K562 (cell line): ENCODE results near the gene RNF112. TPM values are rescaled to one million over a fixed set of nuclear protein-coding genes. Genes with fewer than 3 reads are reported as not detected.

ENCODE experiments used
- ATAC-seq: fragments of 200-7000 bp; cut with Tn5 transposase; 3 replicates; pipeline ENCODE4 v1.9.1; 2020; ENCODE audit warnings: moderate library complexity
- BruUV-seq: library from RNA; stranded (reverse); fragments of 400-500 nt; replicated peaks from 2 replicates; lab custom pipeline; 2021; lab: Mats Ljungman, UMichigan
- CTCF ChIA-PET: fragments of 300-600 bp; formaldehyde crosslinking; extraction: SDS; loops from one replicate; lab custom pipeline; 2021; ENCODE audit warnings: low intra/inter-chr PET ratio; lab: Yijun Ruan, JAX
- POLR2A ChIA-PET: fragments of 300-600, 350-650 bp; sonication (Branson Sonifier 250); formaldehyde crosslinking; extraction: SDS; loops from one replicate; lab custom pipeline; 2021; ENCODE audit warnings: antibody characterized with exemption, inconsistent platforms; lab: Yijun Ruan, JAX
- DNase-seq, 4 experiments: peaks; one replicate each; pipeline versions ENCODE4 v3.0.0 to v3.0.0-alpha.2; 2011 to 2018; ENCODE audit warnings: low spot score in 3 of 4, mixed read lengths in 3 of 4; ENCODE audit errors: extremely low read depth in 1 of 4
- FAIRE-seq: peaks from 2 replicates; lab custom pipeline; 2011; peaks lifted over from hg19 to GRCh38; lab: Jason Lieb, UNC
- H2AFZ ChIP-seq: 2 replicates; pipeline ENCODE4 v1.6.0; 2011; ENCODE audit warnings: low read depth, low read length, control low read depth, inconsistent platforms
- H3K27ac ChIP-seq: fragments of 200-600 bp; 3 replicates; pipeline ENCODE4 v1.8.0; 2011; ENCODE audit warnings: low read depth, mild to moderate bottlenecking, control low read depth, inconsistent platforms, low read length, moderate library complexity, mixed read lengths; ENCODE audit errors: extremely low read depth
- H3K27me3 ChIP-seq, 2 experiments: fragments of 300-600 bp in 1 of 2; 2 replicates in 1 of 2; 3 replicates in 1 of 2; pipeline versions ENCODE4 v1.6.0 to v1.8.0; 2011; ENCODE audit warnings: inconsistent platforms in 2 of 2, low read length in 2 of 2, mild to moderate bottlenecking in 1 of 2, mixed read lengths in 1 of 2, moderate library complexity in 1 of 2; ENCODE audit not compliant: control insufficient read depth in 2 of 2, insufficient read depth in 2 of 2
- H3K36me3 ChIP-seq: fragments of 300-600 bp; 3 replicates; pipeline ENCODE4 v1.8.0; 2011; ENCODE audit warnings: mild to moderate bottlenecking, low read length, inconsistent platforms; ENCODE audit not compliant: control insufficient read depth, insufficient read depth
- H3K4me1 ChIP-seq, 2 experiments: fragments of 200-600 bp in 1 of 2; replicated peaks in 1 of 2; 2 replicates in 1 of 2; 3 replicates in 1 of 2; pipeline versions ENCODE4 v1.5.1 to v1.8.0; 2011; ENCODE audit warnings: inconsistent platforms in 2 of 2, low read length in 2 of 2, mild to moderate bottlenecking in 1 of 2, mixed read lengths in 1 of 2, moderate library complexity in 1 of 2; ENCODE audit not compliant: control insufficient read depth in 2 of 2, insufficient read depth in 2 of 2
- H3K4me2 ChIP-seq: 2 replicates; pipeline ENCODE4 v1.6.1; 2011; ENCODE audit warnings: low read length, control low read depth, inconsistent platforms, mixed read lengths; ENCODE audit not compliant: insufficient read depth
- H3K4me3 ChIP-seq: fragments of 200-600 bp; sonication (generic), shearing (Covaris generic); 2 replicates; pipeline ENCODE4 v1.5.1; 2016; ENCODE audit warnings: control low read depth, inconsistent platforms
- H3K79me2 ChIP-seq: fragments of 200-600 bp; 3 replicates; pipeline ENCODE4 v1.8.0; 2011; ENCODE audit warnings: low read length, inconsistent platforms; ENCODE audit not compliant: control insufficient read depth, insufficient read depth
- H3K9ac ChIP-seq, 2 experiments: 2 replicates each; pipeline versions ENCODE4 v1.6.0 to v1.6.1; 2011; ENCODE audit warnings: low read depth in 2 of 2, low read length in 2 of 2, control low read depth in 1 of 2, inconsistent platforms in 1 of 2, mild to moderate bottlenecking in 1 of 2, mixed read lengths in 1 of 2; ENCODE audit not compliant: insufficient read depth in 1 of 2
- H3K9me1 ChIP-seq: one replicate; pipeline ENCODE4 v1.6.0; 2011; ENCODE audit warnings: inconsistent platforms, mild to moderate bottlenecking, low read length, moderate library complexity; ENCODE audit not compliant: control insufficient read depth, insufficient read depth
- H3K9me3 ChIP-seq: replicated peaks from 2 replicates; pipeline ENCODE4 v1.5.1; 2011; ENCODE audit warnings: low read depth, low read length, inconsistent platforms; ENCODE audit not compliant: control insufficient read depth, insufficient read depth
- H4K20me1 ChIP-seq: replicated peaks from 2 replicates; pipeline ENCODE4 v1.6.1; 2011; ENCODE audit warnings: low read length, inconsistent platforms, mixed read lengths; ENCODE audit not compliant: control insufficient read depth, insufficient read depth
- KDM5B ChIP-seq: fragments of 200-600 bp; sonication (generic); IDR thresholded peaks from 2 replicates; pipeline ENCODE4 v1.6.1; 2012; ENCODE audit warnings: low read depth, mild to moderate bottlenecking, moderate library complexity, low read length, control low read depth, inconsistent platforms; ENCODE audit not compliant: insufficient replicate concordance
- LCOR ChIP-seq: sonication (generic); formaldehyde crosslinking; IDR thresholded peaks from 2 replicates; pipeline ENCODE4 v1.8.0; 2022; ENCODE audit warnings: mild to moderate bottlenecking, missing genetic modification reagents
- PCBP1 ChIP-seq: fragments of 200-400 bp; formaldehyde crosslinking; IDR thresholded peaks from 2 replicates; pipeline ENCODE4 v1.6.1; 2018; ENCODE audit warnings: mild to moderate bottlenecking, low read depth, low read length; ENCODE audit not compliant: poor library complexity, severe bottlenecking
- PURB ChIP-seq: sonication (generic); formaldehyde crosslinking; IDR thresholded peaks from 2 replicates; pipeline ENCODE4 v1.9.0; 2021; ENCODE audit warnings: low read depth, mild to moderate bottlenecking, missing genetic modification reagents
- ZNF324 ChIP-seq: fragments of 250-450 bp; sonication (Bioruptor Pico); IDR thresholded peaks from 2 replicates; pipeline ENCODE4 v1.4.0; 2020; ENCODE audit warnings: mild to moderate bottlenecking
- ZNF408 ChIP-seq: fragments of 250-450 bp; sonication (Bioruptor Pico); IDR thresholded peaks from 2 replicates; pipeline ENCODE4 v1.4.0; 2020; ENCODE audit warnings: low read depth, mild to moderate bottlenecking, moderate library complexity
- WGBS: fragments of 100-300 bp; shearing (Covaris generic); methylation state at CpG from one replicate; pipeline ENCODE4 v1.1.6; 2016; ENCODE audit warnings: low coverage, mixed read lengths; ENCODE audit not compliant: insufficient coverage; ENCODE audit errors: missing lambda C conversion rate; 5-methylcytosine and 5-hydroxymethylcytosine counted together
- in situ Hi-C: fragments of 300-500 bp; cut with MboI; formaldehyde crosslinking; loops from 4 replicates; pipeline ENCODE4 v1.15.0; 2018; ENCODE audit warnings: inconsistent platforms, mixed read lengths
- intact Hi-C: fragments of 100-400 bp; cut with micrococcal nuclease; formaldehyde crosslinking; loops from 2 replicates; pipeline ENCODE4 v1.14.2; 2022
- polyA plus RNA-seq, 8 experiments: library from polyadenylated mRNA; depleted of rRNA in 4 of 8; stranded (reverse) in 5 of 8; unstranded in 3 of 8; fragments of >200 nt; fragmentation: Nextera tagmentation in 2 of 8; fragmentation: Illumina TruSeq in 1 of 8; extraction: Ambion mirVana in 2 of 8; extraction: Trizol in 1 of 8; gene quantifications; 2 replicates each; pipeline versions ENCODE4 v1.2.1 to v1.2.3, GENCODE V29; 2011 to 2014; ENCODE audit warnings: inconsistent platforms in 1 of 8, missing spikeins in 1 of 8
- total RNA-seq, 7 experiments: library from RNA; depleted of rRNA in 6 of 7; stranded (reverse); fragments of >200 nt in 6 of 7; fragmentation: Illumina TruSeq in 2 of 7; extraction: Trizol in 2 of 7; gene quantifications; 2 replicates each; pipeline versions ENCODE4 v1.2.1 to v1.2.3, GENCODE V29; 2011 to 2021; ENCODE audit warnings: low replicate concordance in 1 of 7
- TF ChIP-seq, protein P1 (sequence below), 2 experiments: fragments of 450-650 bp; formaldehyde crosslinking in 1 of 2; IDR thresholded peaks; 2 replicates each; pipeline versions ENCODE4 v1.4.0 to v1.6.1; 2014 to 2020; ENCODE audit warnings: mild to moderate bottlenecking in 2 of 2, borderline replicate concordance in 1 of 2, low read depth in 1 of 2

RNF112 gene
- total and polyA plus RNA-seq, 9 of the 15 experiments (the other 6 are each of a cell fraction or from before 2014, with no cell fraction given), result 0.05 TPM; not detected in 8

DNA sequence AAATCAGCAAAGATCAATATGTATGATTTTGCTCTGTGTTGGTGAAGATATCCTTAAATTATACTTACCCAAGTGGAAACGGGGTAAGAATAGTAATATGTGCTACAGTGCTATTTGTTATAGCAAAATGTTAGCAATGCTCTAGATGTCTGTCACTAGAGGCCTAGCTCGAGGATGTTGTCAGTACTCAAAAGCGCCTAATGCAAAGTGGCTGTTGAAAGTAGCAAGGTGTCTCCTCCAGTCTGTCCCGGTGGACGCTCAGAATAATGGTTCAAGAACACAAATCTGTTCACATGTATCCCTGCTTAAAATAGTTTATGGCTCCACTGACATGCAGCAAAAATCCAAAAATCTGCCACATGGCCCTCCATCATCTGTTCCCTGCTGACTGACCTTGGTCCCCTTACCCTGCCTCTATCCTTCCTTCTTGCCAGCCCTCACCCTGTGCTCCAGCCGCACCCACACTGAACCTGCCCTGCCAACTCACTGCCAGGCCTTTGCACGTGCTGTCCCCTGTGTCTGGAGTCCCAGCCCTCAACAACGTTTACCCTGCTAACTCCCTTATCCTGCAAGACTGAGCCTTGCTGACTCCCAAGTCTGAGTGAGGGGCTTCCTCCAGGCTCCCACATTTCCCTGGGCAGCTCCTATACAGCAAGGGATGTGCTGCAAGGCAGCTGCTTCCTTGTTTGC, 9.6 kb upstream of the RNF112 start:
- TF ChIP-seq PCBP1 (no peak), PURB (CRISPR knock-in tag) (no peak), LCOR (CRISPR knock-in tag) (no peak), ZNF324 (CRISPR knock-in tag) (no peak), KDM5B (no peak)
- no peak overlapping the region for H3K9ac ChIP-seq
- WGBS, result 3% methylated on average over 7 of the region's 8 CpGs
- ATAC-seq (no peak), DNase-seq (no peak), FAIRE-seq (no peak)
- H3K4me2 ChIP-seq, result no peak overlapping the region
- H3K9me1 ChIP-seq, result no peaks in the 10 kb centered on the region
- ChIA-PET POLR2A (no interaction called here), CTCF (no interaction called here)
- no peaks in the 10 kb centered on the region for H3K79me2 ChIP-seq
- in situ Hi-C loops (no loop called here), intact Hi-C loops (no loop called here)
- BruUV-seq, result no TSS peak
- no peaks in the 10 kb centered on the region for H3K9me3 ChIP-seq
- peaks cover 0 to 15% of the 10 kb centered on the region in 2 experiments; a peak in 1 of 5 replicates for H3K27me3 ChIP-seq
- H4K20me1 ChIP-seq, result no peaks in the 10 kb centered on the region
- no peak overlapping the region for H2AFZ ChIP-seq
- H3K27ac ChIP-seq, result no peak overlapping the region
- no peaks in the 10 kb centered on the region; a peak in 1 of 5 replicates for H3K4me1 ChIP-seq
- H3K4me3 ChIP-seq, result no peak overlapping the region
- H3K36me3 ChIP-seq, result no peaks in the 10 kb centered on the region

DNA sequence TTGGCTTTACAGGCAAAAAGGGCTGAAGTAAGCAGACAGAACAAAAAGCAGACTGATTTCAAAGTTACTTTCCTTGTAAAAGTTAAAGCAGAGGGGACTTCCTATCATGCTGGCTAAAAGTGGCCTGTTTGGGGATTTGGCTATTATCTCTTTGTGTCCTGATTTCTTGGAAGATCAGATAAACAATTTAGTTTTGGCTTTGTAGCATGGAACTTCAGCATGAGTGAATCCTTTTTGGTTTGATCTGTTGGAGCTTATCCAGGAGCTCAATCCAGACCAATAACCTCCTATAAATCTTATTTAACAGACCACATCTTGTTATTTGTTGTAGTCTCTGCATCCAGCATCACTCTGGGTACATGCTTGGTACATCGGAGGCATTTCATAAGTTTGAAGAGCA, 8.9 kb upstream of the RNF112 start:
- DNase-seq (no peak), ATAC-seq (no peak), FAIRE-seq (no peak)
- no peaks in the 10 kb centered on the region for H3K9me1 ChIP-seq
- H3K4me2 ChIP-seq, result no peak overlapping the region
- H3K9ac ChIP-seq, result no peak overlapping the region
- no peaks in the 10 kb centered on the region for H3K36me3 ChIP-seq
- intact Hi-C loops (no loop called here), in situ Hi-C loops (no loop called here)
- no peaks in the 10 kb centered on the region; a peak in 1 of 5 replicates for H3K4me1 ChIP-seq
- H3K9me3 ChIP-seq, result no peaks in the 10 kb centered on the region
- H4K20me1 ChIP-seq, result no peaks in the 10 kb centered on the region
- WGBS, result 0% methylated on average over 1 of the region's 1 CpG
- peaks cover 0 to 15% of the 10 kb centered on the region in 2 experiments; a peak in 1 of 5 replicates for H3K27me3 ChIP-seq
- no TSS peak for BruUV-seq
- no peaks in the 10 kb centered on the region for H3K79me2 ChIP-seq
- ChIA-PET CTCF (no interaction called here), POLR2A (no interaction called here)
- no peak overlapping the region for H3K4me3 ChIP-seq
- no peak overlapping the region for H3K27ac ChIP-seq
- H2AFZ ChIP-seq, result no peak overlapping the region
- TF ChIP-seq, protein P1, sequence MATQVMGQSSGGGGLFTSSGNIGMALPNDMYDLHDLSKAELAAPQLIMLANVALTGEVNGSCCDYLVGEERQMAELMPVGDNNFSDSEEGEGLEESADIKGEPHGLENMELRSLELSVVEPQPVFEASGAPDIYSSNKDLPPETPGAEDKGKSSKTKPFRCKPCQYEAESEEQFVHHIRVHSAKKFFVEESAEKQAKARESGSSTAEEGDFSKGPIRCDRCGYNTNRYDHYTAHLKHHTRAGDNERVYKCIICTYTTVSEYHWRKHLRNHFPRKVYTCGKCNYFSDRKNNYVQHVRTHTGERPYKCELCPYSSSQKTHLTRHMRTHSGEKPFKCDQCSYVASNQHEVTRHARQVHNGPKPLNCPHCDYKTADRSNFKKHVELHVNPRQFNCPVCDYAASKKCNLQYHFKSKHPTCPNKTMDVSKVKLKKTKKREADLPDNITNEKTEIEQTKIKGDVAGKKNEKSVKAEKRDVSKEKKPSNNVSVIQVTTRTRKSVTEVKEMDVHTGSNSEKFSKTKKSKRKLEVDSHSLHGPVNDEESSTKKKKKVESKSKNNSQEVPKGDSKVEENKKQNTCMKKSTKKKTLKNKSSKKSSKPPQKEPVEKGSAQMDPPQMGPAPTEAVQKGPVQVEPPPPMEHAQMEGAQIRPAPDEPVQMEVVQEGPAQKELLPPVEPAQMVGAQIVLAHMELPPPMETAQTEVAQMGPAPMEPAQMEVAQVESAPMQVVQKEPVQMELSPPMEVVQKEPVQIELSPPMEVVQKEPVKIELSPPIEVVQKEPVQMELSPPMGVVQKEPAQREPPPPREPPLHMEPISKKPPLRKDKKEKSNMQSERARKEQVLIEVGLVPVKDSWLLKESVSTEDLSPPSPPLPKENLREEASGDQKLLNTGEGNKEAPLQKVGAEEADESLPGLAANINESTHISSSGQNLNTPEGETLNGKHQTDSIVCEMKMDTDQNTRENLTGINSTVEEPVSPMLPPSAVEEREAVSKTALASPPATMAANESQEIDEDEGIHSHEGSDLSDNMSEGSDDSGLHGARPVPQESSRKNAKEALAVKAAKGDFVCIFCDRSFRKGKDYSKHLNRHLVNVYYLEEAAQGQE (IDR thresholded peaks at IDR 0.05; ENCODE audit: borderline replicate concordance), result no peak
- TF ChIP-seq, protein P1 (CRISPR knock-in tag; IDR thresholded peaks at IDR 0.05; ENCODE audit: low read depth), result no peak
- no peak for TF ChIP-seq ZNF408
